Measurements from ENCODE around the gene ST6GALNAC6. TPM values are rescaled to one million over a fixed set of nuclear protein-coding genes. Genes with fewer than 3 reads are reported as not detected.

ST6GALNAC6 gene
- total RNA-seq, 2 donors from 2014 or later: 46.4 to 95.1 TPM

- Histone ChIP-seq H3K4me3 (no peak overlapping the region), H3K36me3 (no peaks in the 10 kb centered on the region), H3K4me1 (replicated peaks) (no peaks in the 10 kb centered on the region), H3K27me3 (replicated peaks; ENCODE audit: insufficient read depth) (no peaks in the 10 kb centered on the region), H3K9me3 (no peaks in the 10 kb centered on the region), H3K27ac (peak overlapping the region; percentile 34 to 63)
- TF ChIP-seq POLR2AphosphoS5 (IDR thresholded peaks at IDR 0.05) (no peak), POLR2A (IDR thresholded peaks at IDR 0.05) (no peak)
- TF ChIP-seq, protein P1, sequence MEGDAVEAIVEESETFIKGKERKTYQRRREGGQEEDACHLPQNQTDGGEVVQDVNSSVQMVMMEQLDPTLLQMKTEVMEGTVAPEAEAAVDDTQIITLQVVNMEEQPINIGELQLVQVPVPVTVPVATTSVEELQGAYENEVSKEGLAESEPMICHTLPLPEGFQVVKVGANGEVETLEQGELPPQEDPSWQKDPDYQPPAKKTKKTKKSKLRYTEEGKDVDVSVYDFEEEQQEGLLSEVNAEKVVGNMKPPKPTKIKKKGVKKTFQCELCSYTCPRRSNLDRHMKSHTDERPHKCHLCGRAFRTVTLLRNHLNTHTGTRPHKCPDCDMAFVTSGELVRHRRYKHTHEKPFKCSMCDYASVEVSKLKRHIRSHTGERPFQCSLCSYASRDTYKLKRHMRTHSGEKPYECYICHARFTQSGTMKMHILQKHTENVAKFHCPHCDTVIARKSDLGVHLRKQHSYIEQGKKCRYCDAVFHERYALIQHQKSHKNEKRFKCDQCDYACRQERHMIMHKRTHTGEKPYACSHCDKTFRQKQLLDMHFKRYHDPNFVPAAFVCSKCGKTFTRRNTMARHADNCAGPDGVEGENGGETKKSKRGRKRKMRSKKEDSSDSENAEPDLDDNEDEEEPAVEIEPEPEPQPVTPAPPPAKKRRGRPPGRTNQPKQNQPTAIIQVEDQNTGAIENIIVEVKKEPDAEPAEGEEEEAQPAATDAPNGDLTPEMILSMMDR (IDR thresholded peaks at IDR 0.05): no peak
- intact Hi-C loops (cut with DNase I): no loop called here
- DNase-seq (ENCODE audit: low spot score): no peak
- WGBS: 57% methylated on average over 17 of the region's 17 CpGs
These were observed 63.3 kb downstream of the ST6GALNAC6 start for GRCh38 chr9:127835991-127836516.

Small RNA genes within 50 kb of the gene (microRNA-seq; reads per million reads assigned to microRNA genes)
- gene MIR4672: not detected

Small RNA genes within 50 kb of the gene (small RNA-seq; reads per million reads assigned to genes)
- gene MIR4672 (0 reads per million in 2 donors), gene RNA5SP296 (0 reads per million in 2 donors)

Other genes starting within 250 kb of the ST6GALNAC6 start
- gene CFAP157, start 192.6 kb downstream of the ST6GALNAC6 start, total RNA-seq: 1 to 10 TPM in 1 of 2 donors, not detected in 1; 2.8 TPM
- gene PTRH1, start 183.9 kb downstream of the ST6GALNAC6 start, total RNA-seq: 10 to 100 TPM; 25.4 to 28.6 TPM
- gene TTC16, start 183.5 kb downstream of the ST6GALNAC6 start, total RNA-seq: 1 to 10 TPM in 1 of 2 donors, not detected in 1; 3.4 TPM
- 10 to 100 TPM; 20.4 to 24.1 TPM for gene TOR2A, start 164.3 kb downstream of the ST6GALNAC6 start, total RNA-seq
- gene SH2D3C, start 120.9 kb downstream of the ST6GALNAC6 start, total RNA-seq: 10 to 100 TPM in 1 of 2 donors, 1 to 10 TPM in 1; 5.5 to 11.4 TPM
- 100 to 1,000 TPM in 1 of 2 donors, 10 to 100 TPM in 1; 60.3 to 130 TPM for gene CDK9, start 113.6 kb downstream of the ST6GALNAC6 start, total RNA-seq
- gene FPGS, start 96.7 kb downstream of the ST6GALNAC6 start, total RNA-seq: 100 to 1,000 TPM; 117 TPM
- gene ENG, start 44.9 kb downstream of the ST6GALNAC6 start, total RNA-seq: 100 to 1,000 TPM in 1 of 2 donors, 10 to 100 TPM in 1; 24.3 to 336 TPM
- 100 to 1,000 TPM in 1 of 2 donors, 10 to 100 TPM in 1; 22.2 to 123 TPM for gene AK1, start 21.9 kb downstream of the ST6GALNAC6 start, total RNA-seq
- 10 to 100 TPM; 21.8 to 47.0 TPM for gene ST6GALNAC4, start 17.4 kb upstream of the ST6GALNAC6 start, total RNA-seq
- 10 to 100 TPM in 1 of 2 donors, 1 to 10 TPM in 1; 3.1 to 16.5 TPM for gene PIP5KL1, start 31.2 kb upstream of the ST6GALNAC6 start, total RNA-seq
- gene DPM2, start 38.3 kb upstream of the ST6GALNAC6 start, total RNA-seq: 10 to 100 TPM; 28.1 to 28.2 TPM
- 10 to 100 TPM; 23.4 to 84.6 TPM for gene EEIG1, start 81.4 kb upstream of the ST6GALNAC6 start, total RNA-seq
- gene NAIF1, start 167.7 kb upstream of the ST6GALNAC6 start, total RNA-seq: 10 to 100 TPM; 12.3 to 12.6 TPM
- gene SLC25A25, start 168.6 kb upstream of the ST6GALNAC6 start, total RNA-seq: 10 to 100 TPM; 26.0 to 33.1 TPM
- gene PTGES2, start 228.1 kb upstream of the ST6GALNAC6 start, total RNA-seq: 10 to 100 TPM; 89.4 to 96.1 TPM
- 10 to 100 TPM; 30.5 to 43.7 TPM for gene LCN2, start 249.8 kb upstream of the ST6GALNAC6 start, total RNA-seq